ENCODE data around the gene RYR2.

RYR2 gene

GRCh38 chr1:237108297-237109040, 66.5 kb downstream of the RYR2 start:
- Histone ChIP-seq H3K27me3 (ENCODE audit: control insufficient read depth, insufficient read depth, low read length) (no peaks in the 10 kb centered on the region), H3K9me3 (ENCODE audit: control insufficient read depth, low read length) (no peaks in the 10 kb centered on the region), H3K27ac (no peak overlapping the region), H2AFZ (no peak overlapping the region), H3K36me3 (ENCODE audit: control insufficient read depth, insufficient read depth, low read length) (no peaks in the 10 kb centered on the region), H3K9ac (no peak overlapping the region), H3K4me1 (no peaks in the 10 kb centered on the region), H3K4me2 (ENCODE audit: low read length) (no peak overlapping the region), H3K4me3 (ENCODE audit: low read depth, low read length) (no peak overlapping the region), H3K79me2 (no peaks in the 10 kb centered on the region)
- TF ChIP-seq, protein P1, sequence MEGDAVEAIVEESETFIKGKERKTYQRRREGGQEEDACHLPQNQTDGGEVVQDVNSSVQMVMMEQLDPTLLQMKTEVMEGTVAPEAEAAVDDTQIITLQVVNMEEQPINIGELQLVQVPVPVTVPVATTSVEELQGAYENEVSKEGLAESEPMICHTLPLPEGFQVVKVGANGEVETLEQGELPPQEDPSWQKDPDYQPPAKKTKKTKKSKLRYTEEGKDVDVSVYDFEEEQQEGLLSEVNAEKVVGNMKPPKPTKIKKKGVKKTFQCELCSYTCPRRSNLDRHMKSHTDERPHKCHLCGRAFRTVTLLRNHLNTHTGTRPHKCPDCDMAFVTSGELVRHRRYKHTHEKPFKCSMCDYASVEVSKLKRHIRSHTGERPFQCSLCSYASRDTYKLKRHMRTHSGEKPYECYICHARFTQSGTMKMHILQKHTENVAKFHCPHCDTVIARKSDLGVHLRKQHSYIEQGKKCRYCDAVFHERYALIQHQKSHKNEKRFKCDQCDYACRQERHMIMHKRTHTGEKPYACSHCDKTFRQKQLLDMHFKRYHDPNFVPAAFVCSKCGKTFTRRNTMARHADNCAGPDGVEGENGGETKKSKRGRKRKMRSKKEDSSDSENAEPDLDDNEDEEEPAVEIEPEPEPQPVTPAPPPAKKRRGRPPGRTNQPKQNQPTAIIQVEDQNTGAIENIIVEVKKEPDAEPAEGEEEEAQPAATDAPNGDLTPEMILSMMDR (IDR thresholded peaks at IDR 0.05), result no peak

- H3K4me2 ChIP-seq (ENCODE audit: low read length), result no peak overlapping the region
- H3K4me3 ChIP-seq (ENCODE audit: low read depth, low read length), result no peak overlapping the region
- H3K27me3 ChIP-seq (ENCODE audit: control insufficient read depth, insufficient read depth, low read length), result no peaks in the 10 kb centered on the region
- H3K9ac ChIP-seq, result no peak overlapping the region
- H3K9me3 ChIP-seq (ENCODE audit: control insufficient read depth, low read length), result no peaks in the 10 kb centered on the region
- no peak overlapping the region for H3K27ac ChIP-seq
- TF ChIP-seq, protein P1 (IDR thresholded peaks at IDR 0.05), result no peak
- no peak overlapping the region for H2AFZ ChIP-seq
- no peaks in the 10 kb centered on the region for H3K79me2 ChIP-seq
- H3K36me3 ChIP-seq (ENCODE audit: control insufficient read depth, insufficient read depth, low read length), result no peaks in the 10 kb centered on the region
- no peaks in the 10 kb centered on the region for H3K4me1 ChIP-seq
Measured at GRCh38 chr1:237111807-237112206, 69.8 kb downstream of the RYR2 start.

DNA sequence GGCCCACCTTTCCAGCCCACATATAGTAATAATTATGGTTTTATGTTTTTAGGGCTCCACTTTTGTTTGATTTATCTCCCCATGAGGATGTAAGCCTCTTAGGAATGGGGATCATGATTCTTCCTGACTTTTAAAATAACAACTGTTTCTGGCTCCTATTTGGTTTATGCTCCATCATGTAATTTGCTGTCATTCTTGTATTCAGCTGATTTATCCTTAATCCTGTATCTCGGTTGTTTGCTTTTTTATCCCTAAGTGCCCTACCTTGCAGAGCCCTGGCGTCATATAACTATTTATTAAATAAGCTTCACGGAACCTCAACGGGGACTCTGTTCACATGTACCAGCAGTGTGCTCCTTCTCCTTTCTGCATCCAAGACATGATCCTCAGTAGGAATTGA, 70.7 kb downstream of the RYR2 start:
- H2AFZ ChIP-seq, result no peak overlapping the region
- no peaks in the 10 kb centered on the region for H3K9me3 ChIP-seq (ENCODE audit: control insufficient read depth, low read length)
- no peak overlapping the region for H3K4me3 ChIP-seq (ENCODE audit: low read depth, low read length)

DNA sequence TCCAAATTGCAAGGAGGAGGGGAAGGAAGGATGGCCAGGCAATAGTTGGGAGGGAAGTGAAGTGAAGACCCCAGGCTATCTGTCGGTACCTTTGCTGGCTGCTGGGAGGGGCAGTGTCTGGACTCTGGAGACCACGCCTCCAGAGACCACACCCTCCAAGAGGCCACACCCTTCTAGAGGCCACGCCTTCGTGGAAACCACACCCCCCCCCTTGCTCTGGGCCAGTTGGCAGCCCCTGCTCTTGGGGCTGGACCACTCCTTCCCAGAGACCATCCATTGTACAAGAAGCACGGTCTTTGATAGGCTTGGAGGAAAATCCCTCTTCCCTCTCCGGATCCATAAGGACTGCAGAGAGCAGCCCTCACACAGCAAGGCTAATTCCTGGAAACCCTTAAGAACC, 73.1 kb downstream of the RYR2 start:
- H3K4me1 ChIP-seq, result no peaks in the 10 kb centered on the region

More for the DNA sequence above, 70.7 kb downstream of the RYR2 start:
- no peaks in the 10 kb centered on the region for H3K27me3 ChIP-seq (ENCODE audit: control insufficient read depth, insufficient read depth, low read length)
- no peaks in the 10 kb centered on the region for H3K4me1 ChIP-seq
- H3K27ac ChIP-seq, result no peak overlapping the region
- no peaks in the 10 kb centered on the region for H3K36me3 ChIP-seq (ENCODE audit: control insufficient read depth, insufficient read depth, low read length)
- H3K9ac ChIP-seq, result no peak overlapping the region
- H3K79me2 ChIP-seq, result no peaks in the 10 kb centered on the region
- TF ChIP-seq, protein P1 (IDR thresholded peaks at IDR 0.05), result no peak
- no peak overlapping the region for H3K4me2 ChIP-seq (ENCODE audit: low read length)

More for the DNA sequence above, 73.1 kb downstream of the RYR2 start:
- no peaks in the 10 kb centered on the region for H3K9me3 ChIP-seq (ENCODE audit: control insufficient read depth, low read length)
- no peak overlapping the region for H3K4me3 ChIP-seq (ENCODE audit: low read depth, low read length)
- TF ChIP-seq, protein P1 (IDR thresholded peaks at IDR 0.05), result no peak
- no peak overlapping the region for H3K27ac ChIP-seq
- H3K79me2 ChIP-seq, result no peaks in the 10 kb centered on the region
- H2AFZ ChIP-seq, result no peak overlapping the region
- no peaks in the 10 kb centered on the region for H3K27me3 ChIP-seq (ENCODE audit: control insufficient read depth, insufficient read depth, low read length)
- H3K36me3 ChIP-seq (ENCODE audit: control insufficient read depth, insufficient read depth, low read length), result no peaks in the 10 kb centered on the region
- H3K4me2 ChIP-seq (ENCODE audit: low read length), result no peak overlapping the region
- H3K9ac ChIP-seq, result no peak overlapping the region
